IPS-18c (cell line): Measurements from ENCODE around the gene DOCK2.

Experiments used
- H3K4me3 ChIP-seq: 2 replicates; pipeline ENCODE4 v1.7.0; 2013; ENCODE audit warnings: low read depth, mild to moderate bottlenecking, low read length, moderate library complexity; ENCODE audit not compliant: insufficient read depth
- H3K9me3 ChIP-seq: one replicate; pipeline ENCODE4 v1.6.1; 2013; ENCODE audit warnings: mild to moderate bottlenecking, low read length, moderate library complexity; ENCODE audit not compliant: control insufficient read depth, insufficient read depth

The DOCK2 gene

GRCh38 chr5:169874621-169875020, 237.5 kb downstream of the DOCK2 start:
- Histone ChIP-seq H3K9me3 (no peaks in the 10 kb centered on the region), H3K4me3 (no peak overlapping the region)

- no peaks in the 10 kb centered on the region for H3K9me3 ChIP-seq
- no peak overlapping the region for H3K4me3 ChIP-seq
Measured at GRCh38 chr5:169875091-169875728, 238.1 kb downstream of the DOCK2 start.

- H3K9me3 ChIP-seq = no peaks in the 10 kb centered on the region
- no peak overlapping the region for H3K4me3 ChIP-seq
Measured at GRCh38 chr5:169875731-169876130, 238.7 kb downstream of the DOCK2 start.

- Histone ChIP-seq H3K4me3 (no peak overlapping the region), H3K9me3 (no peaks in the 10 kb centered on the region)
Measured at GRCh38 chr5:169876386-169876785, 239.3 kb downstream of the DOCK2 start.

- H3K9me3 ChIP-seq = no peaks in the 10 kb centered on the region
- no peak overlapping the region for H3K4me3 ChIP-seq
Measured at GRCh38 chr5:169880012-169880663, 243.1 kb downstream of the DOCK2 start.

- no peak overlapping the region for H3K4me3 ChIP-seq
- H3K9me3 ChIP-seq = no peaks in the 10 kb centered on the region
Measured at GRCh38 chr5:169880785-169881184, 243.7 kb downstream of the DOCK2 start.

GRCh38 chr5:169881702-169882303, 244.7 kb downstream of the DOCK2 start:
- Histone ChIP-seq H3K9me3 (no peaks in the 10 kb centered on the region), H3K4me3 (no peak overlapping the region)

- H3K9me3 ChIP-seq = no peaks in the 10 kb centered on the region
- no peak overlapping the region for H3K4me3 ChIP-seq
Measured at GRCh38 chr5:169886033-169886432, 249.0 kb downstream of the DOCK2 start.

GRCh38 chr5:169886677-169887076, 249.6 kb downstream of the DOCK2 start:
- Histone ChIP-seq H3K4me3 (no peak overlapping the region), H3K9me3 (no peaks in the 10 kb centered on the region)

- Histone ChIP-seq H3K9me3 (no peaks in the 10 kb centered on the region), H3K4me3 (no peak overlapping the region)
Measured at GRCh38 chr5:169889572-169889971, 252.5 kb downstream of the DOCK2 start.

- Histone ChIP-seq H3K4me3 (no peak overlapping the region), H3K9me3 (no peaks in the 10 kb centered on the region)
Measured at GRCh38 chr5:169893010-169893409, 255.9 kb downstream of the DOCK2 start.

- no peaks in the 10 kb centered on the region for H3K9me3 ChIP-seq
- no peak overlapping the region for H3K4me3 ChIP-seq
Measured at GRCh38 chr5:169893571-169893970, 256.5 kb downstream of the DOCK2 start.

- Histone ChIP-seq H3K9me3 (no peaks in the 10 kb centered on the region), H3K4me3 (no peak overlapping the region)
Measured at GRCh38 chr5:169895926-169896325, 258.9 kb downstream of the DOCK2 start.

GRCh38 chr5:169897481-169897880, 260.4 kb downstream of the DOCK2 start:
- Histone ChIP-seq H3K9me3 (peaks cover 2% of the 10 kb centered on the region), H3K4me3 (no peak overlapping the region)

- no peak overlapping the region for H3K4me3 ChIP-seq
- H3K9me3 ChIP-seq = peaks cover 2% of the 10 kb centered on the region
Measured at GRCh38 chr5:169901896-169902295, 264.8 kb downstream of the DOCK2 start.

GRCh38 chr5:169904059-169904458, 267.0 kb downstream of the DOCK2 start:
- no peak overlapping the region for H3K4me3 ChIP-seq

GRCh38 chr5:169904508-169904907, 267.4 kb downstream of the DOCK2 start:
- Histone ChIP-seq H3K4me3 (no peak overlapping the region), H3K9me3 (peaks cover 2% of the 10 kb centered on the region)

More at GRCh38 chr5:169904059-169904458, 267.0 kb downstream of the DOCK2 start:
- H3K9me3 ChIP-seq = peaks cover 2% of the 10 kb centered on the region

- Histone ChIP-seq H3K4me3 (no peak overlapping the region), H3K9me3 (peaks cover 2% of the 10 kb centered on the region)
Measured at GRCh38 chr5:169905017-169905416, 267.9 kb downstream of the DOCK2 start.
